Fibroblast of skin of right biceps (primary cell): ENCODE results near the gene SYCP2.
"Not testable (repeated sequence)": the region's sequence is repeated elsewhere in the genome, so short reads cannot be mapped to it uniquely, and the experiment has no call there.

Source experiments
- DNase-seq: peaks from one replicate; pipeline ENCODE4 v3.0.0-alpha.2; 2013

Gene SYCP2

GRCh38 chr20:59933296-59933848 is at the start of gene SYCP2:
Gene SYCP2, minus strand, starts transcription at chr20:59933637. Its CDS starts 11,224 bp downstream, at chr20:59922413.
- peak; percentile 62 for DNase-seq

GRCh38 chr20:59983076-59983475 is 49.6 kb upstream of the SYCP2 start:
- DNase-seq = no peak

GRCh38 chr20:59977086-59977485 is 43.6 kb upstream of the SYCP2 start:
- DNase-seq = no peak

- DNase-seq = no peak
Observed at GRCh38 chr20:59976156-59976782, 42.8 kb upstream of the SYCP2 start.

- no peak for DNase-seq
Observed at GRCh38 chr20:59972037-59972801, 38.8 kb upstream of the SYCP2 start.

GRCh38 chr20:59971428-59971827 is 38.0 kb upstream of the SYCP2 start:
- DNase-seq = no peak

- DNase-seq = no peak
Observed at GRCh38 chr20:59966428-59966827, 33.0 kb upstream of the SYCP2 start.

GRCh38 chr20:59962155-59962554 is 28.7 kb upstream of the SYCP2 start:
- DNase-seq = no peak

- no peak for DNase-seq
Observed at GRCh38 chr20:59961423-59961822, 28.0 kb upstream of the SYCP2 start.

- DNase-seq = no peak
Observed at GRCh38 chr20:59958626-59959025, 25.2 kb upstream of the SYCP2 start.

GRCh38 chr20:59958123-59958522 is 24.7 kb upstream of the SYCP2 start, which contains the start of gene CDH26:
Gene CDH26, plus strand, starts transcription at chr20:59958423. Its CDS starts 304 bp downstream, at chr20:59958727.
- DNase-seq = no peak

- DNase-seq = not testable (repeated sequence)
Observed at GRCh38 chr20:59957568-59957967, 24.1 kb upstream of the SYCP2 start.

GRCh38 chr20:59955131-59955796 is 21.8 kb upstream of the SYCP2 start:
- peak; percentile 21 for DNase-seq

GRCh38 chr20:59954718-59955117 is 21.3 kb upstream of the SYCP2 start:
- DNase-seq = no peak

GRCh38 chr20:59949911-59950310 is 16.5 kb upstream of the SYCP2 start:
- no peak for DNase-seq

GRCh38 chr20:59948828-59949720 is 15.6 kb upstream of the SYCP2 start:
- peak; percentile 63 for DNase-seq

- DNase-seq = no peak
Observed at GRCh38 chr20:59948212-59948611, 14.8 kb upstream of the SYCP2 start.

- DNase-seq = no peak
Observed at GRCh38 chr20:59947376-59947775, 13.9 kb upstream of the SYCP2 start.

GRCh38 chr20:59945731-59946130 is 12.3 kb upstream of the SYCP2 start:
- DNase-seq = peak; percentile 43

GRCh38 chr20:59945175-59945574 is 11.7 kb upstream of the SYCP2 start:
- peak; percentile 32 for DNase-seq

GRCh38 chr20:59944726-59945125 is 11.3 kb upstream of the SYCP2 start:
- DNase-seq = no peak

GRCh38 chr20:59942245-59942644 is 8.8 kb upstream of the SYCP2 start:
- DNase-seq = no peak

- DNase-seq = no peak
Observed at GRCh38 chr20:59940956-59941294, 7.5 kb upstream of the SYCP2 start.
